Stimulated activated CD4-positive, alpha-beta T cell treated with anti-CD3 and anti-CD28 coated beads, Interleukin-4, amount 100 ng/mL, for 48 hours (primary cell): ENCODE results near the gene TMEM63A.
"Not testable (repeated sequence)": the region's sequence is repeated elsewhere in the genome, so short reads cannot be mapped to it uniquely, and the experiment has no call there.

Source experiments
- DNase-seq, 2 donors: peaks; one replicate each; pipeline ENCODE4 v3.0.0-alpha.2; 2020; ENCODE audit warnings: low read depth in 2 of 2

TMEM63A gene

DNA sequence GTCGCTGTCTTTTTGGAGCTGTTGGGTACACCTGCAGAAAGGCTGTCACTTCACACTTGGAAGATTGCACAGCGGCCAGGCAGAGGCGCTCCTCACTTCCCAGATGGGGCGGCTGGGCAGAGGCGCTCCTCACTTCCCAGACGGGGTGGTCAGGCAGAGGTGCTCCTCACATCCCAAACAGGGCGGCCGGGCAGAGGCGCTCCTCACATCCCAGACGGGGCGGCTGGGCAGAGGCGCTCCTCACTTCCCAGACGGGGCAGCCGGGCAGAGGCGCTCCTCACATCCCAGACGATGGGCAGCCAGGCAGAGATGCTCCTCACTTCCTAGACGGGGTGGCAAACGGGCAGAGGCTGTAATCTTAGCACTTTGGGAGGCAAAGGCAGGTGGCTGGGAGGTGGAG, 86.1 kb downstream of the TMEM63A start:
- not testable (repeated sequence) for DNase-seq
